NCI-H2227 treated with DMSO at 0.1 percent for 48 hours (cell line): Measurements from ENCODE around the gene PDSS2.
"Not testable (repeated sequence)": the region's sequence is repeated elsewhere in the genome, so short reads cannot be mapped to it uniquely, and the experiment has no call there.

ENCODE experiments used
- DNase-seq: peaks from one replicate; lab custom pipeline; 2025; lab: John Stamatoyannopoulos, UW

Gene PDSS2

DNA sequence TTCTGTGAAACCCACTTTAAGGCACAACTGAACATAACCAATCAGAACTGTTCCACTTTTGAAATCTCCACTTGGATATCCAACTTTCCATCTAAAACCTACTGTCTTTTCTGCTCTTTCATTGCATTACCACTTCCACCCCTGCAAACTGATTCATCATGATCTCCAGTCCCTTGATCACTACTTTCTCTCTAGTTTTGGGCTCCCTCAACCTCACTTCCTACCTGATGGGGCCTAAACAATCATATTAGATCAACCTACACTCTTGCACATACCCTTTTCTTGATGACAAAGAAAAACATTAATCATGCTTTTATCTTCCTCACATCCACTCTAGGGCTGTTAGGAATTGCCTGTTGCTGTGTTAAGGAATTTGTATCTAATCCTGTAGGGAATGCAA, 137.6 kb downstream of the PDSS2 start:
- no peak for DNase-seq

DNA sequence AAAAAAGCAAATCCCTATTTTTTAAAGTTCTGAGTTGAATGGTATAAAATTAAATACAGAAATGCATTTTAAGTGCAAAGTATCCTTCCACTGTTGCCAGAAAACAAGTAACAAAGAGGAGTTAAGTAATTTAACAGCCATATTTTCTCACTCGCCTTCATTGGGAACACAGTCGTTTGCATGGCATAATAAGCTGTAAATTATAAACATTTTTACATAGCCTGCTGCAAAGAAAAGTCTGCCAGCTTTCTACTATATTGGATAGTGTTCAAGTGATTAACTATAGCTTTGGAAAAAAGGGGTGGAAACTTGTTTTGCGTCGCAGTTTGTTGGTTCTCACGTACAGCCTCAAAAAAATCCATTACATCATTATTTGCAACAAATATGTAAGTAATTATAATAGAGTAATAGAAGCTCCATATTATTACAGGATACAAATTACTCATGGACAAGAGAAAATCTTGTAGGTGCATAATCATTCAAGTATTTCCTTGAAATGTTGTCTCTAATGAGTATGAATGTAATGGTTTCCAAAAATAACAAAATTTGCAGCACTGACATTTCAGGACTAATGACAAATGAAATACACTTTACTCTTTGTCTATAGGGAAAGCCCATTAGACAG, 139.3 kb downstream of the PDSS2 start:
- DNase-seq: no peak

DNA sequence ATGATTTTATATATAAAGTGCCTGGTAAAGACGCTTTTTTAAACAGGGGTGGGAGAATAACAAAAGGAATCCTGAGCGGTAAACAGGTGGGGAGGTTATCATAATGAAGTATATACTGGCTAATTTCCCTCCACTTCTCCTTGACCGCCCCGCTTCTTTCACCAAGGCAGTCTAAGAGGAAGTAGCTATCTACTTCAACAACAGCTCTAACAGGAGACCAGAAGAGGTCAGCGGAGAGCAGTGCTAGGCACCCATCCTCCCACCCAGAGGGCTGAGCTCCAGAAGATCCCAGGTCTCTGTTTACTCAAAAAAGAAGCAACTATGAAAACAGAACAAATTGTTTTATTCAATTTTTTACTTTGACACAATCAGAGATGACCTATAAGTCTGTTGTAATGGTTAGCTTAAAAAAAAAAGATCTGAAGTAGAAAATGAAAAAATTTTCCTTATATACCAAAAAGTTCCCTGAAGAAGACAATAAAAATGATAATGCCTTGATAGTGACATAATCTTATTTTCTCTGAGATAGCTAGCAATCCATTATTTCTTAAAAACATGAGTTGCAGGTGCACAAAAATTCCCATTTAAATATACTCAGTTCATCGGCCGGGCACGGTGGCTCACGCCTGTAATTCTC, 141.1 kb downstream of the PDSS2 start:
- DNase-seq: peak; percentile 46

DNA sequence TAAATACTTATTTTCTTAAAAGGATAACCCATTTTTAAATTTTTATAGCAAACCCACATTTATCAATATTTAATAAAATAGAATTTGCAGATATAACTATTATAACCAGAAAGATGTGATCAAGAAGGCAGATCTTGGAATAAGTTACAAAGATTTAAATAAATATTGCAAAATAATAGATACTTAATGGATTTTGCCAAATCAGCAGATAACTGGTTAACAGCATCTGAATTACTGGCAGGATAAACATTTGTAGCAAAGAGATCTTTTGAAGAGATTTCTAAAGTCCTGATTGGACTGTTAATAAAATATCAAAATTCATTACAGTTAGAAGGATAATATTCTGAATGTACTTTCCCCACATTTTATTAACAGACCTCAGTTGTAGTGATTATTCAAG, 144.2 kb downstream of the PDSS2 start:
- no peak for DNase-seq

DNA sequence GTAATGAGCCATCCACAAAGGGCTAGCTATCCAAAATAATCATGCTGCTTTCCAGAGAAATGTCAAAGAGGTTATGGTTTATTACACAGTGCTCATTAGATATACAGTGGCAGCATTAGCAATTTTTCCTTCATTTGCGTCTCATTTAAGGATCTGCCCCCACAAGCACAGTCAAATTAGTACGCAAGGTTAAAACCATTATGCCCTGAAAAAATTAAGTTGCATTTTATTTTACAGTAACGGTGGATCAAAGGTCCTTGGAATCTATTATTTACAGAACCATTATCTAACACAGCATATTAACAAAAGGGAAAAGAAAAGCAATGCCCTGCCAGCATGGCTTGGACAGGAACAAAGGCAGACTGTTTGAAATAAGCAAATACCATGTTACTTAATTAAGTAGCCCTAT, 144.8 kb downstream of the PDSS2 start:
- peak; percentile 9 for DNase-seq

GRCh38 chr6:107313776-107314175, 145.6 kb downstream of the PDSS2 start:
- DNase-seq: no peak

DNA sequence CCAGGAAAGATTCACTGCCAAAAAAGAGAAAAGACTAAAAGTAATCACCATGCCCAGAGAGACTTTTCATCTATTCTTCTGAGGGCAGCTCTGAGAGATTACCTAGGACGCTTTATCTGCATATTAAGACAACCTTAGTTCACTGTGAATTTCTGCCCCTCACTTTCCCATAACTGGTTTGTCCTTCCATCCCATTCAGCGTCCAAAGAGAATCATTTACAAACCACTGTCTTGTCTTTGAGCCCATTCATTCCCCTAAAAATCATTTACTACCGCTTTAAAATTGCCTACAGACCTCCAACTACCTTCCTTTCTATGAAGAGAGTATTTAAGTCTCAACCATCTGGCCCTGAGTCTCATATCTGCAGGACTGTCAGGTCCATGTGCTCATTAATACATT, 149.0 kb downstream of the PDSS2 start:
- DNase-seq: no peak

- no peak for DNase-seq
Measured at GRCh38 chr6:107308677-107309076, 150.7 kb downstream of the PDSS2 start.

DNA sequence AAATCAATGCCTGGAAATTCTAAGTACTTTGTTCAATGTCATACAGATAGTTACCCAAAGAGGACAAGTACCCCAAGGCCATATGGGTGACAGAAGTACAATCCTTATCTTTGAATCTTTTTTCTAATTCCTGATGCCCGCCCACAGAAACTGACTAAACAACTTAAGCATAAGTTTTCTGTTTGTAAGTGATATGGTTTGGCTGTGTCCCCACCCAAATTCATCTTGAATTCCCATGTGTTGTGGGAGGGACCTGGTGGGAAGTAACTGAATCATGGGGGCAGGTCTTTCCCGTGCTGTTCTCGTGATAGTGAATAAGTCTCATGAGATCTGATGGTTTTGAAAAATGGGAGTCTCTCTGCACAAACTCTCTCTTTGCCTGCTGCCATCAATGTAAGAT, 153.4 kb downstream of the PDSS2 start:
- DNase-seq: not testable (repeated sequence)

- DNase-seq: no peak
Measured at GRCh38 chr6:107305391-107305790, 154.0 kb downstream of the PDSS2 start.

DNA sequence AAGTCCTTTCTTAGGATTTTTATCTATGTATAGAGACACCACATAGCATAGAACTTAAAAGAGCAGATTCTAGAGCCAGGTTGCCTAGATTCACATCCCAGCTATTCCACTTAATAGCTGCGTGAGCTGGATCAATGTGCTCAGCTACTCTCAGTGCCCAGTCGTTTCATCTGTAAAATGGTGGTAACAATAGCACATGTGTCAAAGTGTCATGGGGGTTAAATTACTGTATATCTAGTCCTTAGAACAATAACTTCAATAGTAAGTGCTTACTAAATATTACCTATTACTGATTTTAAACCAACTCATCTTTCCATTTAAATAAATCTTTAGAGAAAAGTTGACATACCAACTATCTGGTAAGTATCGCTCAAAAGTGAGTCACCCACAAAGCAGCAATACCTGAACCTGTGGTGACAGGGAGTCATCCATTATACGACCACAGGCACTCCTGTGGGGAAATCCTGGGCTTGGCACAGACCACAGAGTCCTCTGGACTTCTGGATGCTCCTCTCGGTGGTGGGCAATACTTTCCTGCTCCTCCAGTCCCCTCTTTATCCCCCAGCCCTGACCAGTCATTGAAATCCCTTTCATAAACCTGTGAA, 154.8 kb downstream of the PDSS2 start:
- DNase-seq: no peak

- no peak for DNase-seq
Measured at GRCh38 chr6:107293350-107293749, 166.0 kb downstream of the PDSS2 start.

- DNase-seq: peak; percentile 25
Measured at GRCh38 chr6:107292715-107293271, 166.6 kb downstream of the PDSS2 start.

- DNase-seq: peak; percentile 3
Measured at GRCh38 chr6:107290491-107290890, 168.9 kb downstream of the PDSS2 start.

DNA sequence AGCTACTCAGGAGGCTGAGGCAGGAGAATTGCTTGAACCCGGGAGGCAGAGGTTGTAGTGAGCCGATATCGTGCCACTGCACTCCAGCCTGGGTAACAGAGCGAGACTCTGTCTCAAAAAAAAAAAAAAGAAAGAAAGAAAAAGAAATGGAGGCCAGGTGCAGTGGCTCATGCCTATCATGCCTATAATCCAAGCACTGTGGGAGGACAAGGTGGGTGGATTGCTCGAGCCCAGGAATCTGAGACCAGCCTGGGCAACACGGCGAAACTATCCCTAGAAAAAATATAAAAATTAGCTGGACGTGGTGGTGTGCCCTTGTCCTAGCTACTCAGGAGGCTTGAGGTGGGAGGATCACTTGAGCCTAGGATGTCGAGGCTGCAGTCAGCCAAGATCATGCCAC, 170.1 kb downstream of the PDSS2 start:
- DNase-seq: not testable (repeated sequence)

GRCh38 chr6:107285683-107286082, 173.7 kb downstream of the PDSS2 start:
- not testable (repeated sequence) for DNase-seq

GRCh38 chr6:107284805-107285204, 174.6 kb downstream of the PDSS2 start:
- no peak for DNase-seq

DNA sequence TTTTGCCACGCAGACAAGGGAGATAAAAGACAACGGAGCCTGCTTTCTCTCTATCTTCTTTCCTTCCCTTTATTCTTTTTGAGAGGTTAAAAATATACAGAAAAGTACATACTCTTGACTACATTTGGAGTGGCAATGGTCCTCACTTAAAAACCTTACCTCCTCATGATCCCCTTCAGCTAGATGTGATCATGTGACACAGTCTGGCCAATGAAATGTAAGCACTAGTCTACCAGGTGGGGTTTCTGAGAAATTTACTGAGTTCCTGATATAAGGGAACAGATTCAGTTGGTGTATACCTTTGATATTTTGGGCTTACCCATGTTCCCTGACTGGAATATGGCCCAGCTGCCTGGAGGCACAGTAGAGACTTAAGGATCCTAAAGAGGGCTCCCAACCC, 178.6 kb downstream of the PDSS2 start:
- no peak for DNase-seq

DNA sequence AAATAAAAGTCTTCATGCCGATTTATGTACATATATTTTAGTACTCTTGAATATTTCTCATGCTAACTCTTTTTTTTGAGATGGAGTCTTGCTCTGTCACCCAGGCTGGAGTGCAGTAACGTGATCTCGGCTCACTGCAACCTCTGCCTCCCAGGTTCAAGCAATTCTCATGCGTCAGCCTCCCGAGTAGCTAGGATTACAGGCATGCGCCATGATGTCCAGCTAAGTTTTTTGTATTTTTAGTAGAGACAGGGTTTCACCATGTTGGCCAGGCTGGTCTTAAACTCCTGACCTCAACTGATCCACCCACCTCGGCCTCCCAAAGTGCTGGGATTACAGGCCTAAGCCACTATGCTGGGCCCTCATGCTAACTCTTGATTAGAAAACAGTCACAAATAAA, 179.4 kb downstream of the PDSS2 start:
- DNase-seq: not testable (repeated sequence)

GRCh38 chr6:107275330-107275865, 184.0 kb downstream of the PDSS2 start:
- DNase-seq: no peak

- no peak for DNase-seq
Measured at GRCh38 chr6:107274288-107274687, 185.1 kb downstream of the PDSS2 start.

DNA sequence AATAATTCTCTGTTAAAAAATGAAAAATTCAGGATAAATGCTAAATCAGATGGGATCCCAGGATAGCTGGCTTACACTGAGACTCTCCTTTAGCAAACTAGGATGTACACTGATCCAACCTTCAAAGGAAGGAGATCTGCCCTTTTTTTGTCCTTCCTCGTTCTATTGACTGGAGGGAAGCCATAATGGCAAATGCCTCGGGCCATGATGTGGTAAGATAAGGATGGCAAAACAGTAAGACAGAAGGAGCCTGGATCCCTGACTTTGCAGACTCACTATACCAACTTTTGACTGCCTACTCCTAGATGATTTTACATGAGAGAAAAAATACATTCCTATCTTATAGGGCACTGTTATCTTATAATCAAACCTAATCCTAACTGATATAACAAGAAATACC, 187.1 kb downstream of the PDSS2 start:
- DNase-seq: no peak

DNA sequence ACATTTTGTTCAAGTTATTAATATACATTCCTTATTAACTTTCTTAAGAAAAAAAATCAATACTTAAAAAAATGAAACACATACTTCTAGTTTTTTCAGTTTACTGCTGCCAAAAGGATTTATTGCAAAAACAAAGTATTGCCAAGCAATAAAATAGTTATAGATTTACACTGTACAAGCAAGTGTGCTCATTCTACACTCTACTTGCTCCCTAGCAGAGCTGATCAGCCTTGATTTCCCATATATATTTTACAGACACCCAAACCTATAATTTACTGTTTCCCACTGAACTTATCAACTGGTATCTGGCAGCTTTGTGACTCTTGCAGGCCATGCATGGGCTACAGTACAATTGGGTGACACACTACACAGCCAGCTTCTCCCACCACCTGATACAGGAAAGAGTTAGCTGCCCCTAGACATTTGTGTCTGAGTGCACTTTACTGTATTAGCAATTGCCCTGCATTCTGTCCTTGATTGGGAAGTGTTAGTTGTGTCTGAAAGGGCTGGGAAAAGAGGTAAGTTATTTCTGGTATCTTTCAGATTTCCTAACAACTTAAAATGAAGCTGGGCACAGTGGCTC, 188.1 kb downstream of the PDSS2 start:
- DNase-seq: no peak
